SK-N-MC (cell line): ENCODE data around the gene SH2D2A.

Experiments used
- DNase-seq: peaks from one replicate; pipeline ENCODE4 v3.0.0-alpha.2; 2011; ENCODE audit warnings: low read depth, low spot score
- H3K27ac ChIP-seq: fragments of 200-600 bp; sonication (generic); 2 replicates; pipeline ENCODE4 v1.5.1; 2016; ENCODE audit warnings: mixed run types
- H3K36me3 ChIP-seq: fragments of 200-600 bp; sonication (generic); 2 replicates; pipeline ENCODE4 v1.6.1; 2017; ENCODE audit warnings: antibody characterized with exemption, low read length, mixed read lengths; ENCODE audit not compliant: insufficient read depth
- H3K4me3 ChIP-seq: fragments of 200-600 bp; sonication (generic); 2 replicates; pipeline ENCODE4 v1.5.1; 2016
- H3K9ac ChIP-seq: fragments of 200-600 bp; sonication (generic); 2 replicates; pipeline ENCODE4 v1.8.0; 2017; ENCODE audit warnings: mixed run types, mixed read lengths; ENCODE audit not compliant: insufficient read length
- H3K9me3 ChIP-seq: fragments of 200-600 bp; sonication (generic); 2 replicates; pipeline ENCODE4 v1.6.1; 2017; ENCODE audit warnings: low read depth, mild to moderate bottlenecking, antibody characterized with exemption, low read length, moderate library complexity, mixed read lengths
- EZH2 ChIP-seq: fragments of 200-600 bp; sonication (generic); IDR thresholded peaks from one replicate; pipeline ENCODE4 v1.6.1; 2017; ENCODE audit warnings: antibody characterized with exemption
- FOXP2 ChIP-seq: optimal IDR thresholded peaks from 2 replicates; pipeline ENCODE3; 2011; ENCODE audit warnings: mild to moderate bottlenecking, moderate library complexity; ENCODE audit not compliant: insufficient read depth; ENCODE audit errors: extremely low read length, control extremely low read depth
- POLR2AphosphoS5 ChIP-seq: IDR thresholded peaks from 2 replicates; pipeline ENCODE4 v1.6.1; 2012; ENCODE audit warnings: mild to moderate bottlenecking, low read depth, low read length, borderline replicate concordance

Gene SH2D2A

GRCh38 chr1:156816561-156817328 is at the start of gene SH2D2A:
Gene SH2D2A, minus strand, starts transcription at chr1:156816848. Its CDS starts 140 bp downstream, at chr1:156816708.
- Histone ChIP-seq H3K9ac (peak within 1 kb of the TSS; percentile 32), H3K36me3 (no peaks in the 10 kb centered on the region), H3K4me3 (peak within 1 kb of the TSS; percentile 49), H3K27ac (no peak within 1 kb of the TSS), H3K9me3 (no peaks in the 10 kb centered on the region)
- DNase-seq = no peak
- TF ChIP-seq EZH2 (no peak), FOXP2 (no peak), POLR2AphosphoS5 (no peak)

- Histone ChIP-seq H3K9me3 (no peaks in the 10 kb centered on the region), H3K4me3 (no peak overlapping the region), H3K36me3 (no peaks in the 10 kb centered on the region), H3K27ac (no peak overlapping the region), H3K9ac (no peak overlapping the region)
- no peak for DNase-seq
- TF ChIP-seq FOXP2 (no peak), EZH2 (no peak), POLR2AphosphoS5 (no peak)
Observed at GRCh38 chr1:156865865-156866248, 49.2 kb upstream of the SH2D2A start.

GRCh38 chr1:156865258-156865657 is 48.6 kb upstream of the SH2D2A start:
- H3K9me3 ChIP-seq = no peaks in the 10 kb centered on the region
- H3K9ac ChIP-seq = no peak overlapping the region

GRCh38 chr1:156864796-156865195 is 48.1 kb upstream of the SH2D2A start:
- H3K9ac ChIP-seq = no peak overlapping the region
- no peaks in the 10 kb centered on the region for H3K9me3 ChIP-seq
- H3K36me3 ChIP-seq = no peaks in the 10 kb centered on the region
- no peak overlapping the region for H3K27ac ChIP-seq
- TF ChIP-seq POLR2AphosphoS5 (no peak), EZH2 (no peak), FOXP2 (no peak)
- no peak for DNase-seq
- H3K4me3 ChIP-seq = no peak overlapping the region

More at GRCh38 chr1:156865258-156865657, 48.6 kb upstream of the SH2D2A start:
- Histone ChIP-seq H3K36me3 (no peaks in the 10 kb centered on the region), H3K4me3 (no peak overlapping the region), H3K27ac (no peak overlapping the region)
- TF ChIP-seq FOXP2 (no peak), POLR2AphosphoS5 (no peak), EZH2 (no peak)
- DNase-seq = no peak

GRCh38 chr1:156863631-156864030 is 47.0 kb upstream of the SH2D2A start:
- Histone ChIP-seq H3K4me3 (no peak overlapping the region), H3K27ac (no peak overlapping the region), H3K36me3 (no peaks in the 10 kb centered on the region), H3K9ac (no peak overlapping the region), H3K9me3 (no peaks in the 10 kb centered on the region)
- no peak for DNase-seq
- TF ChIP-seq FOXP2 (no peak), EZH2 (no peak), POLR2AphosphoS5 (no peak)

- Histone ChIP-seq H3K9ac (no peak overlapping the region), H3K4me3 (no peak overlapping the region), H3K9me3 (no peaks in the 10 kb centered on the region), H3K27ac (no peak overlapping the region), H3K36me3 (no peaks in the 10 kb centered on the region)
- no peak for TF ChIP-seq POLR2AphosphoS5
- no peak for TF ChIP-seq EZH2
- no peak for TF ChIP-seq FOXP2
- no peak for DNase-seq
Observed at GRCh38 chr1:156862997-156863599, 46.5 kb upstream of the SH2D2A start.

- Histone ChIP-seq H3K27ac (no peak overlapping the region), H3K36me3 (no peaks in the 10 kb centered on the region), H3K4me3 (no peak overlapping the region), H3K9ac (no peak overlapping the region), H3K9me3 (no peaks in the 10 kb centered on the region)
- TF ChIP-seq FOXP2 (no peak), POLR2AphosphoS5 (no peak), EZH2 (no peak)
- no peak for DNase-seq
Observed at GRCh38 chr1:156862584-156862983, 45.9 kb upstream of the SH2D2A start.

- no peak for DNase-seq
- H3K9ac ChIP-seq = no peak within 1 kb of the TSS
- no peaks in the 10 kb centered on the region for H3K36me3 ChIP-seq
- peak within 1 kb of the TSS; percentile 88 for H3K4me3 ChIP-seq
- TF ChIP-seq EZH2 (no peak), FOXP2 (no peak), POLR2AphosphoS5 (no peak)
- H3K27ac ChIP-seq = no peak within 1 kb of the TSS
- H3K9me3 ChIP-seq = no peaks in the 10 kb centered on the region
Observed at GRCh38 chr1:156860628-156861423, 44.2 kb upstream of the SH2D2A start, which contains the start of gene NTRK1. Gene NTRK1, plus strand, starts transcription at chr1:156860865. Its CDS starts 70 bp downstream, at chr1:156860935.
